Measurements from ENCODE around the gene STX18.
"Not testable (repeated sequence)": the region's sequence is repeated elsewhere in the genome, so short reads cannot be mapped to it uniquely, and the experiment has no call there.

The STX18 gene

DNA sequence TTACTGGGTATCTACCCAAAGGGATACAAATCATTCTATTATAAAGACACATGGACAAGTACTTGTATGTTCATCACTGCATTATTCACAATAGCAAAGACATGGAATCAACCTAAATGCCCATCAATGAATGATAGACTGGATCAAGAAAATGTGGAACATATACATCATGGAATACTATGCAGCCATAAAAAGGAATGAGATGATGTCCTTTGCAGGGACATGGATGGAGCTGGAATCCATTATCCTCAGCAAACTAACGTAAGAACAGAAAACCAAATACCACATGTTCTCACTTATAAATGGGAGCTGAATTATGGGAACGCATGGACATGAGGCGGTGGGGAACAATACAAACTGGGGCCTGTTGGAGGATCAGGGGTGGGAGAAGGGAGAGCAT is 76.6 kb downstream of the STX18 start:
- no CpG with 5 or more reads among the region's 3 CpGs for WGBS (ENCODE audit: insufficient coverage, insufficient read length)
- not testable (repeated sequence) for H3K27me3 ChIP-seq (ENCODE audit: control insufficient read depth, insufficient read depth, low read length); H3K4me1 ChIP-seq (ENCODE audit: control insufficient read depth, insufficient read depth, low read length); H3K27ac ChIP-seq (ENCODE audit: low read length); H3K4me3 ChIP-seq (ENCODE audit: low read length); DNase-seq (ENCODE audit: low read depth, low spot score); H3K36me3 ChIP-seq (ENCODE audit: control insufficient read depth, insufficient read depth, low read length); H3K9me3 ChIP-seq (ENCODE audit: control insufficient read depth, insufficient read depth, low read length)

DNA sequence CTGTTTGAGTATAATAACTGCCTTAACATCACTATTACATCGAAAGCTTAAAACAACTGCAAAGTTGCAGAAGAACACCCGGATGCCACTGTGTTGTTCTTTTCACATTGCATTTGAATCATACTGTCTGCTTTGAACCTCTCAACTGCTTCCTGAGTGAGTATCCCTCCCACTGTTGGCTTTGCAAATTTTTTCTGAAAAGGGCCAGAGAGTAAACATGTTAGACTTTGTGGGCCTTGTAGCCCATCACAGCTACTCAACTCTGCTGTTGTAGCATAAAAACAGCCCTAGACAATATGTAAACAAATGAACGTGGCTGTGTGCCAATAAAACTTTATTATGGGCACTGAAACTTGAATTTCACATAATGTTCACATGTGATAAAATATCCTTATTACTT is 78.9 kb downstream of the STX18 start:
- Histone ChIP-seq H3K4me3 (ENCODE audit: low read length) (no peak overlapping the region), H3K9me3 (ENCODE audit: control insufficient read depth, insufficient read depth, low read length) (no peaks in the 10 kb centered on the region), H3K27me3 (ENCODE audit: control insufficient read depth, insufficient read depth, low read length) (no peaks in the 10 kb centered on the region), H3K36me3 (ENCODE audit: control insufficient read depth, insufficient read depth, low read length) (no peaks in the 10 kb centered on the region), H3K4me1 (ENCODE audit: control insufficient read depth, insufficient read depth, low read length) (peaks cover 7% of the 10 kb centered on the region; the same call in 1 of the 2 replicates), H3K27ac (ENCODE audit: low read length) (no peak overlapping the region)
- WGBS (ENCODE audit: insufficient coverage, insufficient read length) = no CpG with 5 or more reads among the region's 3 CpGs
- DNase-seq (ENCODE audit: low read depth, low spot score) = no peak

DNA sequence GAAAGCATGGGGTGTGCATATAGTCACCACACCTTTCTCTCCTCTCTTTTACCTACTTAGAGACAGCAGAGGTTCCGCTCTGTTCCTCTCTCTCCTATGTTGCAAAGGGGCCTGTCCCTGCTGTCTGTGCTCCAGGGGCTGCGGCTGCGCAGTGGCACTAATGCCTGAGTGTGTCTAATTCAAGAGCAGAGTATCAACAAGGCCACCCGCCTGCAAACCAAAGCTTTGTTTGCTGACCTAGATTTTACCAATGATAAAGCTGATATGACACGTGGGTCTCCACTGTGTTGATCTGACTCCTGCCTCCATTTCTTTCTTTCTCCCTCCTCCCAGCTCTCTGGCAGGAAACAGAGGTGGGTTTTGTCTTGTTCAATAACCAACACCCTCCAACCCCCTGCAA is 80.0 kb downstream of the STX18 start:
- Histone ChIP-seq H3K27ac (ENCODE audit: low read length) (no peak overlapping the region), H3K9me3 (ENCODE audit: control insufficient read depth, insufficient read depth, low read length) (no peaks in the 10 kb centered on the region), H3K4me3 (ENCODE audit: low read length) (no peak overlapping the region), H3K36me3 (ENCODE audit: control insufficient read depth, insufficient read depth, low read length) (no peaks in the 10 kb centered on the region), H3K4me1 (ENCODE audit: control insufficient read depth, insufficient read depth, low read length) (peaks cover 9% of the 10 kb centered on the region; the same call in 1 of the 2 replicates), H3K27me3 (ENCODE audit: control insufficient read depth, insufficient read depth, low read length) (no peaks in the 10 kb centered on the region)
- DNase-seq (ENCODE audit: low read depth, low spot score) = no peak
- WGBS (ENCODE audit: insufficient coverage, insufficient read length) = no CpG with 5 or more reads among the region's 5 CpGs

DNA sequence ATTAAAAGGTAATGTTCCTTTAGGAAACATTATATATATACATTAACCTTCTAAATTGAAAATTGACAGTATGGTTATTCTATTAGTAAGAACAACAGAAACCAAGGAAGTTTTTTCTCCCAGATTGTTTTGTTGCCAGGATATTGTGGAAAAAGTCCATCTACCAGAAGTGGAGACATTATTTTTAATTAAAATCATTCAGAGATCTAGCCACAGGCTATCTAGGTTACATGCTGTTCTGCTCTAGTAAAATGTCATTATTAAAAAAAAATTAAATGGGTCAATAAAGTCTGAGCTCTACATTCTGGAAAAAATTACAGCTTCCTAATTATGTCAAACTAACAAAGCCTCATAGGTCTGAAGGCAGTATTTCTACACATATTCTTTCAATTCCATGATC is 80.7 kb downstream of the STX18 start:
- no peak overlapping the region for H3K4me3 ChIP-seq (ENCODE audit: low read length)
- no peaks in the 10 kb centered on the region for H3K27me3 ChIP-seq (ENCODE audit: control insufficient read depth, insufficient read depth, low read length)
- no peaks in the 10 kb centered on the region for H3K9me3 ChIP-seq (ENCODE audit: control insufficient read depth, insufficient read depth, low read length)
- H3K27ac ChIP-seq (ENCODE audit: low read length) = no peak overlapping the region
- H3K4me1 ChIP-seq (ENCODE audit: control insufficient read depth, insufficient read depth, low read length) = peaks cover 13% of the 10 kb centered on the region
- 0 out of 2 replicates have a peak, but pooled peaks cover 2% of the 10 kb centered on the region for H3K36me3 ChIP-seq (ENCODE audit: control insufficient read depth, insufficient read depth, low read length)
- DNase-seq (ENCODE audit: low read depth, low spot score) = no peak

DNA sequence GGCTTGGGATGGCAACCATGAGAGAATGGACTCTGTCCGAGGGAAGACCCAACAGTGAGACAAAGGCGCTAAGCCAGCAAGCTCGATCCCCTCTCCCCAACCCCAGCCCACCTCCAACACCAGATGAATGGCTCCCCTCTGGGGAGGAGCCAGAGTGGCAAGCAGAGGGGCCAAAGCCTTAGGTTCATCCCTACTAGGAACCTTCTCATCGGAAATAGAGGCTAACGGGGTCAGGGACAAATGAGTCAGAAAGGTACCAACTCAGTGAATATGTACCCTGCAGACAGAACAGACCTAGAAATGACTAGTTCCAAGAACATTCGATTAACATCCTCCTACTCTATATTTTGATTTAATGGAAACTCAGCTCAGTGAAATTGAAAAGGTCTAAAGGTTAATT is 81.1 kb downstream of the STX18 start:
- Histone ChIP-seq H3K36me3 (ENCODE audit: control insufficient read depth, insufficient read depth, low read length) (0 out of 2 replicates have a peak, but pooled peaks cover 2% of the 10 kb centered on the region), H3K4me3 (ENCODE audit: low read length) (no peak overlapping the region), H3K27ac (ENCODE audit: low read length) (no peak overlapping the region), H3K9me3 (ENCODE audit: control insufficient read depth, insufficient read depth, low read length) (no peaks in the 10 kb centered on the region), H3K27me3 (ENCODE audit: control insufficient read depth, insufficient read depth, low read length) (no peaks in the 10 kb centered on the region), H3K4me1 (ENCODE audit: control insufficient read depth, insufficient read depth, low read length) (peaks cover 13% of the 10 kb centered on the region)
- WGBS (ENCODE audit: insufficient coverage, insufficient read length) = no CpG with 5 or more reads among the region's 6 CpGs
- no peak for DNase-seq (ENCODE audit: low read depth, low spot score)

DNA sequence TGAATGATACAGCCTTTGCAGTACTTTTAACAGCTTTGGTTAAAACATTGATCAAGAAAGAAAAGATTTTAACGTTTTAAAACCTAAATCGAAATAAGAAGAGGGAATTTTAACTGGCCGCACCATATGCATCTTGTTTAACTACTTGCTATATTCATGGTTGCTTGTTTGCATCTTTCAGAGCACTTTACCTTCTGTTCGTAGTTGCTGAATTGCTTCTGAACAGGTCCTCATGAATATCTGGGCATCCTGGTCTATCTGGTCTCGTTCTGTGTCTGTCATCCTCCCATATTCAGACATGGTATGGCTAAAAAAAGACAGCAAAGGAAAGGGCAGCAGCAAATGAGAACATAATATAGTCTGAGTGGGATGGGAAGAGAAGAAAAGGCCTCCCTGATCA is 82.7 kb downstream of the STX18 start:
- Histone ChIP-seq H3K9me3 (ENCODE audit: control insufficient read depth, insufficient read depth, low read length) (no peaks in the 10 kb centered on the region), H3K4me3 (ENCODE audit: low read length) (no peak overlapping the region), H3K27me3 (ENCODE audit: control insufficient read depth, insufficient read depth, low read length) (no peaks in the 10 kb centered on the region), H3K27ac (ENCODE audit: low read length) (no peak overlapping the region), H3K4me1 (ENCODE audit: control insufficient read depth, insufficient read depth, low read length) (peaks cover 13% of the 10 kb centered on the region), H3K36me3 (ENCODE audit: control insufficient read depth, insufficient read depth, low read length) (0 out of 2 replicates have a peak, but pooled peaks cover 2% of the 10 kb centered on the region)
- whole genome bisulfite sequencing (ENCODE audit: insufficient coverage, insufficient read length) = no CpG with 5 or more reads among the region's 5 CpGs
- DNase-seq (ENCODE audit: low read depth, low spot score) = no peak

DNA sequence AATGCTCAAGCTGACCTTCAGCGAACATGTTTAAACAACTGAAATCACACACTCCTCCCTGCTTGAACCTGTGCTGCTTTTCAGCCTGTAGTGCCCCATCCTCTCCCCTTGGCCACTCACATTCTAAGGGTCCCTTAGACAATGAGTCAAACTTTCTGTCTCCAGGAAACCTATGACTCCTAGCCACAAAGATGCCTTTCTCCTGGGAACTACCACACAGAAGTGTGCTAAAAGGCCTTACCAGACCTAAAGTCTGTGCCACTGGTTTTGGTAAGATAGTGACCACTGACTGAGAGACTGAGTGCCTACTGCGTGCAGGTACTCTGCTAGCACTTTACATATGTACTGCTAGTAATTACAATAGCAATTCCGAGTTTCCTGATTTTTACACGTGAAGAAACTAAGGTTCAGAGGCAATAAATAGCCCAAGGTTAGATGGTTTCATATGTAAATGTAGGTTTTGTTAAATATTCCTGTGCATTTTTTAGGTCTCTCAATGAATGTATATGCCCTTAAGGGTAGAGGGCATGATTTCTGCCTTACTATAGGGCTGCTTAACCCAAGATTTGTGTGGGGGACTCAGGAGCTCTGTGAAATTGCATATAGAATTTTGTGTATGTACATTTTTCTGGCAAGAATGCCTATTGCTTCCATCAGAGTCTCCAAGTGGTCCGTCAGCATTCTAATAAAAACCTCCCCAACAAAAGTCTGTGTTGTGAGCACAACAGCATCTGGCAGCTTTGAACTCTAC is 83.9 kb downstream of the STX18 start:
- no peaks in the 10 kb centered on the region for H3K27me3 ChIP-seq (ENCODE audit: control insufficient read depth, insufficient read depth, low read length)
- H3K9me3 ChIP-seq (ENCODE audit: control insufficient read depth, insufficient read depth, low read length) = no peaks in the 10 kb centered on the region
- no CpG with 5 or more reads among the region's 5 CpGs for WGBS (ENCODE audit: insufficient coverage, insufficient read length)
- 0 out of 2 replicates have a peak, but pooled peaks cover 2% of the 10 kb centered on the region for H3K36me3 ChIP-seq (ENCODE audit: control insufficient read depth, insufficient read depth, low read length)
- DNase-seq (ENCODE audit: low read depth, low spot score) = peak; percentile 20
- H3K4me1 ChIP-seq (ENCODE audit: control insufficient read depth, insufficient read depth, low read length) = peaks cover 12% of the 10 kb centered on the region
- H3K4me3 ChIP-seq (ENCODE audit: low read length) = no peak overlapping the region
- no peak overlapping the region for H3K27ac ChIP-seq (ENCODE audit: low read length)

DNA sequence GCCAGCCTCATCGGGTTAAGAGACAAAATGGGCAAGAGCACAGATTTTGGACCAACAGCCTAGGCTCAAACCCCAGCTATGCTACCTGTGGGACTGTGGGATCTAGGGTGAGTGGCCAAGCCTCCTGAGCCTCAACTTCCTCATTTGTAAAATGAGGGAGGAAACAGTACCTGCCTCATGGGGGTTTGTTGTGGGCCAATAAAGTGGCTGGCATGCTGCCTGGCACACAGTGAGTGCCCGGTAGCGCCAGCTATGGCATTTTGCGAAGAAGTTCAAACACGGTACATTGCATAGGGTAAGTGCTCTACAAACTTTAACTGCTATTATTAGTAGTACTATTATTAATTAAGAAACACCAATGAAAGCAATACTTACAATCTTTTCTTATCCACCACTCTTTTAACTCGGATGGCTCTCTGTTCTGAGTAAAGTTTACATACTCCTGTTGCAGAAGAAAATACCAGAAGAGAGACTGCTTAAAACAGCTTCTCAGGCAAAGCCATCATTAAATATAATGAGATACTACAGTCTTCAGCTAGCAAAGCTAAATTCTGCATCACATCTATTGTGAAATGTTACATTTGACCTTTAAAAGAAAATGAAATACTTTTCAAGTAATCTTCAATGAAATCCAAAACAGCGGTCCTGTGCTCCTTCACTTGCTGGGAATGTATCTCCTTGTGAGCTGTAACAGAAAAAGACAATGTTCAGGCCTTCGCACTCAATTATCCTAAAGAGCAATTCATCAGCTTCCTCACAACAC is 84.9 kb downstream of the STX18 start:
- no peak for DNase-seq (ENCODE audit: low read depth, low spot score)
- H3K4me3 ChIP-seq (ENCODE audit: low read length) = no peak overlapping the region
- peaks cover 9% of the 10 kb centered on the region for H3K4me1 ChIP-seq (ENCODE audit: control insufficient read depth, insufficient read depth, low read length)
- no peaks in the 10 kb centered on the region for H3K27me3 ChIP-seq (ENCODE audit: control insufficient read depth, insufficient read depth, low read length)
- H3K27ac ChIP-seq (ENCODE audit: low read length) = no peak overlapping the region
- H3K36me3 ChIP-seq (ENCODE audit: control insufficient read depth, insufficient read depth, low read length) = 0 out of 2 replicates have a peak, but pooled peaks cover 2% of the 10 kb centered on the region
- no CpG with 5 or more reads among the region's 8 CpGs for WGBS (ENCODE audit: insufficient coverage, insufficient read length)
- no peaks in the 10 kb centered on the region for H3K9me3 ChIP-seq (ENCODE audit: control insufficient read depth, insufficient read depth, low read length)

DNA sequence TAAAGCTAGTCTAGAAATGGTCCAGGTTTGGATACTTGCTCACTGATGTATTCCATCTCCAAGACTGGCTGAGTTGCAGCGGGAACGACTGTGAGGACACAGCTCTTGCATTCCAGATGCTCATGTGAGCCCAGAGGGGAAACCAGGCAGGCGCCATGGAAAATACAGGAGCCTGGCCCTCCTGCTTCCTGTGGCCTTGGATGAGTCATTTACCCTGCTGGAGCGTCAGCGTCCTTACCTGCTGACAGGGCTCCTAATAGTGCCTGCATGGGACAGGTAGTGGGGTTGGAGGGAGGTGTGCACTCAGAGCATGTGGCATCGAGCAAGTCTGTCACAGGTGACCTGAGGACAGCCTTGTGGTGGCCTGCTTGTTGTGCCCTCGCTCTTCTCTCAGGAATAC is 85.5 kb downstream of the STX18 start:
- H3K27ac ChIP-seq (ENCODE audit: low read length) = no peak overlapping the region
- no CpG with 5 or more reads among the region's 7 CpGs for WGBS (ENCODE audit: insufficient coverage, insufficient read length)
- no peak overlapping the region for H3K4me3 ChIP-seq (ENCODE audit: low read length)
- no peak for DNase-seq (ENCODE audit: low read depth, low spot score)
- H3K4me1 ChIP-seq (ENCODE audit: control insufficient read depth, insufficient read depth, low read length) = peaks cover 9% of the 10 kb centered on the region
- no peaks in the 10 kb centered on the region for H3K9me3 ChIP-seq (ENCODE audit: control insufficient read depth, insufficient read depth, low read length)
- no peaks in the 10 kb centered on the region for H3K27me3 ChIP-seq (ENCODE audit: control insufficient read depth, insufficient read depth, low read length)
- H3K36me3 ChIP-seq (ENCODE audit: control insufficient read depth, insufficient read depth, low read length) = 0 out of 2 replicates have a peak, but pooled peaks cover 2% of the 10 kb centered on the region

DNA sequence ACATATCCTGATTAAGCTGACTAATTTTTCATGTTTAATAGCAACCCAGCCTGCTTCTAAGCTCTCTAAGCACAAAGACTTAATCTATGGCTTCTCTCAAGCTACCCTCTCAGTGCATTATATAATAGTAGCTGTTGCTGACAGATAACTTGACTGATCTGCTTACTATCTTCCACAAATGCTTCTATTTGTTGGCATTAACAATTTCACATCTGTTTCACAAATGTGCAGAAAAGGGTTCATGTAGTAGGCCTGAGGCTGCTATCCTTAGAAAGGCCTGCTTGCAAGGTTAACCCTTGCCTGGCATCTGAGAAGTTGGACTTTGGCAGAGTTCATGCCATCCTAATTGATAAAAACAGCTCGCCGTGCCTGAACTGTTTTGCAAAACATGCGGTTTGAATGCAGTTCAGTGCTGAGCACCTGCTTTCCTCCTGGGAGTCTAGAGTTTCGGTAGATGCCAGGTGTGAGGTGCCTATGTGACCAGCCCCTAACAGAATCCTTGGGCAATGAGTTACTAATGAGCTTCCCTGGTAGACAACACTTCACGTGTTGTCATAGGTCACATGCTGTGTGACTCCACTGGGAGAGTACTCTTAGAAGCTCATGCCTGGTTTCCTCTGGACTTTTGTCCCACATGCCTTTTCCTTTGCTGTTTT is 86.5 kb downstream of the STX18 start:
- no peaks in the 10 kb centered on the region for H3K27me3 ChIP-seq (ENCODE audit: control insufficient read depth, insufficient read depth, low read length)
- peaks cover 9% of the 10 kb centered on the region for H3K4me1 ChIP-seq (ENCODE audit: control insufficient read depth, insufficient read depth, low read length)
- H3K4me3 ChIP-seq (ENCODE audit: low read length) = no peak overlapping the region
- no CpG with 5 or more reads among the region's 5 CpGs for WGBS (ENCODE audit: insufficient coverage, insufficient read length)
- no peak for DNase-seq (ENCODE audit: low read depth, low spot score)
- H3K36me3 ChIP-seq (ENCODE audit: control insufficient read depth, insufficient read depth, low read length) = 0 out of 2 replicates have a peak, but pooled peaks cover 2% of the 10 kb centered on the region
- no peak overlapping the region for H3K27ac ChIP-seq (ENCODE audit: low read length)
- H3K9me3 ChIP-seq (ENCODE audit: control insufficient read depth, insufficient read depth, low read length) = no peaks in the 10 kb centered on the region
